Measurements from ENCODE around the gene PHACTR1.

PHACTR1 gene

GRCh38 chr6:13030396-13030795 lies 313.8 kb downstream of the PHACTR1 start:
- no peak for DNase-seq (ENCODE audit: low spot score)

- no peak for DNase-seq (ENCODE audit: low spot score)
These were observed 316.0 kb downstream of the PHACTR1 start for GRCh38 chr6:13032566-13032965.

GRCh38 chr6:13033145-13033544 lies 316.6 kb downstream of the PHACTR1 start:
- DNase-seq (ENCODE audit: low spot score): no peak

- no peak for DNase-seq (ENCODE audit: low spot score)
These were observed 317.7 kb downstream of the PHACTR1 start for GRCh38 chr6:13034316-13034715.

GRCh38 chr6:13035606-13036005 lies 319.0 kb downstream of the PHACTR1 start:
- DNase-seq (ENCODE audit: low spot score): no peak

GRCh38 chr6:13038315-13038714 lies 321.7 kb downstream of the PHACTR1 start:
- no peak for DNase-seq (ENCODE audit: low spot score)

GRCh38 chr6:13038741-13039190 lies 322.2 kb downstream of the PHACTR1 start:
- no peak for DNase-seq (ENCODE audit: low spot score)

GRCh38 chr6:13044390-13044789 lies 327.8 kb downstream of the PHACTR1 start:
- no peak for DNase-seq (ENCODE audit: low spot score)

GRCh38 chr6:13044896-13045295 lies 328.3 kb downstream of the PHACTR1 start:
- DNase-seq (ENCODE audit: low spot score): no peak

GRCh38 chr6:13045676-13046075 lies 329.1 kb downstream of the PHACTR1 start:
- no peak for DNase-seq (ENCODE audit: low spot score)

- DNase-seq (ENCODE audit: low spot score): no peak
These were observed 329.5 kb downstream of the PHACTR1 start for GRCh38 chr6:13046084-13046483.

GRCh38 chr6:13048113-13048512 lies 331.5 kb downstream of the PHACTR1 start:
- DNase-seq (ENCODE audit: low spot score): no peak

- DNase-seq (ENCODE audit: low spot score): no peak
These were observed 333.2 kb downstream of the PHACTR1 start for GRCh38 chr6:13049666-13050254.

- no peak for DNase-seq (ENCODE audit: low spot score)
These were observed 336.5 kb downstream of the PHACTR1 start for GRCh38 chr6:13053006-13053461.

- DNase-seq (ENCODE audit: low spot score): no peak
These were observed 341.5 kb downstream of the PHACTR1 start for GRCh38 chr6:13058051-13058450.

- no peak for DNase-seq (ENCODE audit: low spot score)
These were observed 342.5 kb downstream of the PHACTR1 start for GRCh38 chr6:13059026-13059425.

GRCh38 chr6:13063300-13063918 lies 346.8 kb downstream of the PHACTR1 start:
- DNase-seq (ENCODE audit: low spot score): no peak

- no peak for DNase-seq (ENCODE audit: low spot score)
These were observed 349.0 kb downstream of the PHACTR1 start for GRCh38 chr6:13065581-13065980.

GRCh38 chr6:13066050-13066449 lies 349.5 kb downstream of the PHACTR1 start:
- no peak for DNase-seq (ENCODE audit: low spot score)

GRCh38 chr6:13066820-13067219 lies 350.3 kb downstream of the PHACTR1 start:
- DNase-seq (ENCODE audit: low spot score): no peak

GRCh38 chr6:13068586-13069210 lies 352.1 kb downstream of the PHACTR1 start:
- DNase-seq (ENCODE audit: low spot score): no peak

- no peak for DNase-seq (ENCODE audit: low spot score)
These were observed 355.2 kb downstream of the PHACTR1 start for GRCh38 chr6:13071550-13072345.
